ENCODE results near the gene FTSJ3. TPM values are rescaled to one million over a fixed set of nuclear protein-coding genes. Genes with fewer than 3 reads are reported as not detected.
"Not testable (repeated sequence)": the region's sequence is repeated elsewhere in the genome, so short reads cannot be mapped to it uniquely, and the experiment has no call there.

The FTSJ3 gene
- total RNA-seq, 1 experiment from 2014 or later = 68.9 TPM

DNA sequence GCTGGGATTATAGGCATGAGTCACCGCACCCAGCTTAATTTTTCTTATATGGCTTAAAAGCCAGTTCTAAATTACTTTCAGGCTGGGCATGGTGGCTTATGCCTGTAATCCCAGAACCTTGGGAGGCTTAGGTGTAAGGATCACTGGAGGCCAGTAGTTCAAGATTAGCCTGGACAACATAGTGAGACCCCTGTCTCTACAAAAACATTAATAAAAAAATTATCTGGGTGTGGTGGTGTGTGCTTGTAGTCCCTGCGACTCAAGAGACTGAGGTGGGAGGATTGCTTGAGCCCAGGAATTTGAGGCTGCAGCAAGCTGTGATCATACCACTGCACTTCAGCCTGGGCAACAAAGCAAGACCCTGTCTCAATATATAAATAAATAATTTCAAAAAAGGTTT lies 25.8 kb upstream of the FTSJ3 start:
- H3K4me1 ChIP-seq (replicated peaks) = peaks cover 7% of the 10 kb centered on the region
- peaks cover 5% of the 10 kb centered on the region; the same call in 1 of the 2 replicates for H3K9me3 ChIP-seq (replicated peaks)
- H3K27ac ChIP-seq = no peak overlapping the region
- peaks cover 12% of the 10 kb centered on the region for H3K27me3 ChIP-seq (replicated peaks)
- DNase-seq (ENCODE audit: low read depth in 1 of 2, low spot score in 2 of 2) = no peak
- H3K4me3 ChIP-seq = no peak overlapping the region
- H3K36me3 ChIP-seq = no peaks in the 10 kb centered on the region

DNA sequence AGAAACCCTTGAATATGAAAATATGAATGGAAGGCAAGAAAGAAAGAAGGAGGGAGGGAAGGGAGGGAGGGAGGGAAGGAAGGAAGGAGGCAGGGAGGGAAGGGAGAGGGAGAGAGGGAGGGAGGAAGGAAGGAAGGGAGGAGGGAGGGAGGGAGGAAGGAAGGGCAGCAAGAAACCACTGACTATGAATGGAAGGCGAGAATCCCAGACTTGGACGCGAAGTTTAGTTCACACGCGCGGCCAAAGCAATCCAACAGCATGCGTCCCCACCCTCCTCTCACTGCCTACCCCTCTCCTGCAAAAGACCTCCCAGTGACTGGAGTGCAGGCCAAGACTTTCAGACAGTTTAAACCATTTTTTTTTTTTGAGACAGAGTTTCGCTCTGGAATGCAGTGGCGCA lies 22.9 kb upstream of the FTSJ3 start:
- no peak for DNase-seq (ENCODE audit: low read depth in 1 of 2, low spot score in 2 of 2)
- H3K27me3 ChIP-seq (replicated peaks) = peaks cover 12% of the 10 kb centered on the region
- H3K36me3 ChIP-seq = no peaks in the 10 kb centered on the region
- H3K9me3 ChIP-seq (replicated peaks) = peaks cover 7% of the 10 kb centered on the region; the same call in 1 of the 2 replicates
- no peak overlapping the region for H3K27ac ChIP-seq
- H3K4me1 ChIP-seq (replicated peaks) = peaks cover 7% of the 10 kb centered on the region
- no peak overlapping the region for H3K4me3 ChIP-seq

DNA sequence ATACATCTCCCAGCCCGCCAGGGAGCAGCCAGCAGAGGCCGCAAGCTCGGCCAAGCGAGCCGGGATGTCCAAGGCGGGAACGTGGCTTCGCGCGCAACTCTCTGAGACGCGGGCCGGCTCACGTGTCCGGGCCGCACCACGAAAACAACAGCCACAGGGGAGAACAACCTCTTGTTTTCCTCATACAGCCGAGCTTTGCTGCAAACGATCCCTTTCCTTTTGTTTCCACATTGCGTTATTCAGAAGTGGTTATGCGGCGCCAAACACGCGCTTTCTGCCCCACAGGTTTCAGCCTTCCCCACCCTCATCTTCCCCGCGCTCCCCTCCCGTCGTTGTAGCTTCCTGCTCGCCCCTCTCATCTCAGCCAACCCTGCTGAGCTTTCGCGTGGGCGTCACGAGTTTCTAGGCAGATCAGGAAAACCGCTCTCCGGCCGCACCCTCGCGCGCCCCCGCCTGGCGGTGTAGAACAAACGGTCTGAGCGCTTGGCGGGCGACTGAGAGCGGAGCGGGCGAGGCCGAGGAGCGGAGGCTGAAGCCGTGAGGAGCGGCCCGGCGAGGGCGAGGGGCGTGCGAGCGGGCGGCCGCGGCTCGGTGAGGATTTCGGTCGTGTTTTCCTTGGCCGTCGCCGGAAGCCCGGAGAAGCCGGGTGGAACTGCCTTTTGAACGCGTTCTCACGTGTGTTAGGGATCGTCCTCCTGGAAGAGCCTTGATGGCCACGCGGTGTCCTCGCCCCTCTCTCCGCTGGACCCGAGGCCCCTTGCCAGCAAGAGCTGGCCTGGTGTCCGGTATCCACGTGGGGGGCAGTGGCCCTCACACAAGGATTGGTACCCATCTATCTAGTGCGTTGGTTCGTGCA lies 21.6 kb upstream of the FTSJ3 start:
- Histone ChIP-seq H3K9me3 (replicated peaks) (peaks cover 7% of the 10 kb centered on the region; the same call in 1 of the 2 replicates), H3K27ac (peak overlapping the region; percentile 21; the same call in 1 of the 2 replicates), H3K4me1 (replicated peaks) (peaks cover 7% of the 10 kb centered on the region), H3K4me3 (peak overlapping the region; percentile 12), H3K27me3 (replicated peaks) (peaks cover 12% of the 10 kb centered on the region), H3K36me3 (no peaks in the 10 kb centered on the region)
- peak; percentile 83 to 92 for DNase-seq (ENCODE audit: low read depth in 1 of 2, low spot score in 2 of 2)

GRCh38 chr17:63847525-63848249 lies 20.2 kb upstream of the FTSJ3 start:
- Histone ChIP-seq H3K4me3 (no peak overlapping the region), H3K9me3 (replicated peaks) (peaks cover 7% of the 10 kb centered on the region; the same call in 1 of the 2 replicates), H3K36me3 (no peaks in the 10 kb centered on the region), H3K4me1 (replicated peaks) (peaks cover 13% of the 10 kb centered on the region), H3K27me3 (replicated peaks) (no peaks in the 10 kb centered on the region), H3K27ac (no peak overlapping the region)
- no peak for DNase-seq (ENCODE audit: low read depth in 1 of 2, low spot score in 2 of 2)

DNA sequence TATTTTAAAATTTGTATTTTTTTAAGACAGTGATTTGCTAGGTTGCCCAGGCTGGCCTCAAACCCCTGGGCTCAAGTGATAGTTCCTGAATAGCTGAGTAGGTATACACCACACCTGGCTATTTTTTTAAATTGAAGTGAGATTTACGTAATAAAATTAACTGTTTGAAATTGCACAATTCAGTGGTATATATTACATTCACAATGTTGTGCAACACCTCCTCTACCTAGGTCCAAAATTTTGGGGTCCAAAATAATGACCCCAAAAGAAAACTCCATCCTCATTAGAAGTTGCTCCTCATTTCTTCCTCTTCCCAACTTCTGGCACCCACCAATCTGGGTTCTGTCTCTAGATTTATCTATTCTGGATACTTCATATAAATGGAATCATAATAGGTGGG lies 18.0 kb upstream of the FTSJ3 start:
- DNase-seq (ENCODE audit: low read depth in 1 of 2, low spot score in 2 of 2) = no peak
- Histone ChIP-seq H3K4me3 (no peak overlapping the region), H3K36me3 (peaks cover 8% of the 10 kb centered on the region; the same call in 1 of the 2 replicates), H3K27me3 (replicated peaks) (no peaks in the 10 kb centered on the region), H3K4me1 (replicated peaks) (peaks cover 26% of the 10 kb centered on the region), H3K9me3 (replicated peaks) (peaks cover 7% of the 10 kb centered on the region), H3K27ac (no peak overlapping the region)

DNA sequence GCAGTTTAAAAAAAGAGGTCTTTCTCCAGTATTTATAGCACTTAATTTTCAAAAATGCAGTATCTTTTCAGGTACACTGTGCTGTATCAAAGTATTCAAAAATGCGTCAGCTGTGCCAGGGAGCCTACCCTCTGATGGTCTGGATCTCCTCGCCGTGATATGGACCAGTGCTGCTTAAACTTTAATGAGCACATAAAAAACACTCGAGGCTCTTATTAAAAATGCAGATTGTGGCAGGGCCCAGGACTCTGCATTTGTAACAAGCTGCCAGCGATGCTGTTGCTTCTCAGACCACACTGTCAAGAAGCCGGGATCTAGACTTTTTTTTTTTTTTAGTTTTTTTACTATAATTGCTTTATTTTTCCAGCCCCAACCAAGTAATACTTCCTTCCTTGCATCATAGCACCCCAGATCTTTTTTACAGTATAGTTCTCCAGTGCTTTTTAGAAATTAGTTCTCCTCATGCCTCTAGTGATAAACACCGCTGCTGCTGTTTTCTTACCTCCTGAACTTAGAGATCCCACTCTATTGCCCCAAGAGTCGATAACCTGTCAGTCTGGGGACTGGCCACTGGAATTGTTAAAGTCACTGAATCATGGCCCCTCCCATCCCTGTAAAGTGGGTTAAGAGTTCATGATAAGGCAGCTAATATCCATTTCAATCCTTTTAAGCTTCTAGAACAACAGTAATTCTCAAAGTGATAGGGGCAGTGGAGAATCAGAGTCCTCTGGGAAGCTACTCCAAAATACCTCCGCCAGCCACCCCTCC lies 16.6 kb upstream of the FTSJ3 start:
- Histone ChIP-seq H3K27me3 (replicated peaks) (no peaks in the 10 kb centered on the region), H3K4me3 (no peak overlapping the region), H3K4me1 (replicated peaks) (peaks cover 26% of the 10 kb centered on the region), H3K9me3 (replicated peaks) (peaks cover 7% of the 10 kb centered on the region), H3K36me3 (peaks cover 8% of the 10 kb centered on the region; the same call in 1 of the 2 replicates), H3K27ac (no peak overlapping the region)
- DNase-seq (ENCODE audit: low read depth in 1 of 2, low spot score in 2 of 2) = no peak

- H3K9me3 ChIP-seq (replicated peaks); H3K27me3 ChIP-seq (replicated peaks); H3K36me3 ChIP-seq: not testable (repeated sequence)
- Histone ChIP-seq H3K27ac (peak overlapping the region; percentile 31), H3K4me1 (replicated peaks) (peaks cover 20% of the 10 kb centered on the region), H3K4me3 (peak overlapping the region; percentile 84)
- DNase-seq (ENCODE audit: low read depth in 1 of 2, low spot score in 2 of 2) = peak in 1 of 2 experiments; percentile 47
Measured at GRCh38 chr17:63843387-63843888, 16.0 kb upstream of the FTSJ3 start.

- Histone ChIP-seq H3K4me3 (peak within 1 kb of the TSS; percentile 84), H3K9me3 (replicated peaks) (no peaks in the 10 kb centered on the region; the same call in 1 of the 2 replicates), H3K27me3 (replicated peaks) (no peaks in the 10 kb centered on the region), H3K27ac (peak within 1 kb of the TSS; percentile 37), H3K4me1 (replicated peaks) (peaks cover 19% of the 10 kb centered on the region), H3K36me3 (peaks cover 8% of the 10 kb centered on the region; the same call in 1 of the 2 replicates)
- DNase-seq (ENCODE audit: low read depth in 1 of 2, low spot score in 2 of 2) = peak; percentile 98 to 100
Measured at GRCh38 chr17:63842540-63843386, 15.3 kb upstream of the FTSJ3 start, which contains the start of gene SMARCD2. Gene SMARCD2 (minus strand): TSS chr17:63842685. CDS start chr17:63842674, 11 bp downstream.

- peak overlapping the region; percentile 37; the same call in 1 of the 2 replicates for H3K27ac ChIP-seq
- H3K27me3 ChIP-seq (replicated peaks) = no peaks in the 10 kb centered on the region
- H3K36me3 ChIP-seq = peaks cover 13% of the 10 kb centered on the region
- no peaks in the 10 kb centered on the region; the same call in 1 of the 2 replicates for H3K9me3 ChIP-seq (replicated peaks)
- H3K4me3 ChIP-seq = peak overlapping the region; percentile 84
- peak; percentile 52 to 60 for DNase-seq (ENCODE audit: low read depth in 1 of 2, low spot score in 2 of 2)
- peaks cover 19% of the 10 kb centered on the region for H3K4me1 ChIP-seq (replicated peaks)
Measured at GRCh38 chr17:63842173-63842539, 14.7 kb upstream of the FTSJ3 start.

DNA sequence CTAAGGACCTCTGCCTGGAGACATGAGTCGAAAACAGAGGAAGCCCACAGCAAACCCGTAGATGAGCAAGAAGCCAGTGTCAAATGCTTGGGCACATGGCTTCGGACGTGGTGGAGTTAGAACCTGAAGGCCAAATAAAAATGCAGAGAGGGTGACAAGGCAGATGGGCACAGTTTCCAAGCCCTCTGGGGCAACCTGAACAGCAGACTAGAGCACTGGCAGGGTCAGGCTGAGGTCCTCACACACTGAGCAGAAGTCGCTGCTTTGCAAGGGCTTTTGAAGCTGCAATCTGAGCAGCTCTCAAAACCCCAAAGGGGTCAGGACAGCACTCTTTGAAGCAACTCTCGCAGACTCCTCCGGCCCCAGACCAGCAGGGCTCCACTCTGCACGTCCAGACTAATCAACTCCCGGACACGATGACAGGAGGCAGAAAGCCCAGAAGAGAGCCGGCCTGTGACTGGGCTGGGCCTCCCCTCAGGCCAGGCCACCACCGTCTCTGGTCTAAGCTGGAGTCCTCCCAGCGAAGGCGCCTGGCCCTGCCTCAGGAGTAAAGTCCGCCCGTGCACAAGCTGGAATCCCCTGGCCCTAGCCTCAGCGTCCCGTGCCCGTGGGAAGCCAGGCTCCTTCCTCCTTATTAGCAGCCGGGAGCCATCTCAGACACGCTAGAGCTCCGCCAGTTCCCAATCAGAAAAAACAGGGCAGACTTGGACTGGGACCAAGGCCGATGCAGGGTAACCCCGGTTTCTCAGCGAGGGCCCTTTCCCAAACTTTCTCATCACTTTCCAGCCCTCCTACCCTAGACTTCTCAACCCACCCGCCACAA lies 14.1 kb upstream of the FTSJ3 start:
- H3K27me3 ChIP-seq (replicated peaks) = no peaks in the 10 kb centered on the region
- no peak overlapping the region; the same call in 1 of the 2 replicates for H3K27ac ChIP-seq
- H3K36me3 ChIP-seq = peaks cover 19% of the 10 kb centered on the region
- no peaks in the 10 kb centered on the region; the same call in 1 of the 2 replicates for H3K9me3 ChIP-seq (replicated peaks)
- peak; percentile 62 to 66 for DNase-seq (ENCODE audit: low read depth in 1 of 2, low spot score in 2 of 2)
- peak overlapping the region; percentile 84 for H3K4me3 ChIP-seq
- H3K4me1 ChIP-seq (replicated peaks) = peaks cover 19% of the 10 kb centered on the region

DNA sequence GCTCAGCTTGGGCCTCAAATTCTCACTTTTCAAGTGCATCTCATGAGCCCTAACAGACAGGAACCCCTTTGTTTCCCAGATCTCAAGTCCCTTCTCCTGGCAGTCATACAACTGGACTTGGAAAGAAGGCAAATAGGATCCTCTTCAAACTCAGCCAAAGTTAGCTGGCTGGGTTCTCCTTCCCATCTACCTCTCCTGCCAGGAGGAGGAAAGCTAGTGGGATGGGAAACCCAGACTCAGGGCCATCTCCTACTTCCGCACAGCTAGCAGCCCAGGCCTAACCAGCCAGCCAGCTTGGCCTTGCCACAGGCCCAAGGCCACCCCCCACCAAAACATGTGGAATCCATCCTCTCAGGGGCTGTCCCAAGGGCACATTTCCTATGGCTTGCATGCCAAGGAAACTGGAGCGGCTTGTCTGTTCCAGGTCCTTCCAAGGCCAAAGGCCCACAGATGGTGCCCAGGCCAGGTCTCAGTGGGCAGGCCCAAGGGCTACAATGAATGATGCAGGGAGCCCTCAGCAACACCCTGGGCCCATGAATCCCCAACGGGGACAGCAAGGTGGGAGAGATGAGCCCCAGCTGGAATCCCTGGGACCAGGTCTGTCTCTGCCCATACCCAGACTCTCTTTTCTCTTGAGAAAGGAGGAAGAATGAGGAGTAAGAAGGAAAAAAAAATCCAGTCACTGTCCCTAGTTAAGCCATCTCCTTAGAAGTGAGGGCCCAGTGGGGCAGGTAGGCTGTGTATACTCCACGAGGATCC lies 13.3 kb upstream of the FTSJ3 start:
- Histone ChIP-seq H3K9me3 (replicated peaks) (no peaks in the 10 kb centered on the region; the same call in 1 of the 2 replicates), H3K4me1 (replicated peaks) (peaks cover 19% of the 10 kb centered on the region), H3K27me3 (replicated peaks) (no peaks in the 10 kb centered on the region), H3K4me3 (peak overlapping the region; percentile 84; the same call in 1 of the 2 replicates), H3K36me3 (peaks cover 26% of the 10 kb centered on the region), H3K27ac (no peak overlapping the region)
- peak in 1 of 2 experiments; percentile 43 for DNase-seq (ENCODE audit: low read depth in 1 of 2, low spot score in 2 of 2)
